HG02840 (cell line): Measurements from ENCODE around the gene HNRNPA1.

Experiments
- ATAC-seq: cut with Tn5 transposase; IDR thresholded peaks from one replicate; pipeline ENCODE4 v1.9.1; 2021; ENCODE audit warnings: mild to moderate bottlenecking, moderate library complexity, moderate number of reproducible peaks; ENCODE audit not compliant: unreplicated experiment, low FRiP score

HNRNPA1 gene

GRCh38 chr12:54331461-54331860 is 50.9 kb downstream of the HNRNPA1 start:
- no peak for ATAC-seq

DNA sequence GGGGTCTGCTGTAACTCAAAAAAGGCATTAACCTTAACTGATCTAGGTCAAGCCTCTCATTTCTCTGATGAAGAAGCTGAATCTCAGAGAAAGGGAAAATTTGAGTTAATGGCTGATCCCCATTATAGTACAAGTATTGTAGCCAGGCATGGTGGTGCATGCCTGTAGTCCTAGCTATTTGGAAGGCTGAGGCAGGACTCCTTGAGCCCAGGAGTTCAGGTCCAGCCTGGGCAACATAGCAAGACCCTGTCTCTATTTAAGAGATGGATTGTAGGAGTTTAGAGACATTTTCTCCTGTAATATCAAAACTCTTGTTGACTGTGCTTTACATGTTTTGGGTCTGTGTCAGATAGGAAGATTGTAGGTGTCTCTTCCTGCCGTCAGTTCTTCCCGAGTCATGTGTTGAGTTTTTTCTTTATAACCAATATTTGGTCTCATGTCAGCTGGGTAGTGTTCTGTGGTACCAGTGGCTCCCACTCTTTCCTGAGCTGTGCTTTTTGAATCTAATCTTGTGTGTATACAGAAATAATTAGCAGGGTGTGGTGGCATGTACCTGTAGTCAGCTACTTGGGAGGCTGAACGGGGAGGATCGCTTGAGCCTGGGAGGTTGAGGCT is 53.0 kb downstream of the HNRNPA1 start:
- ATAC-seq = no peak
